Activated naive CD8-positive, alpha-beta T cell treated with anti-CD3 and anti-CD28 coated beads, Interleukin-2, amount 50 U/mL, for 24 hours (primary cell): ENCODE measurements around the gene SH3GLB1.

Experiments used
- ATAC-seq: fragments of 150-1000 bp; cut with Tn5 transposase; one replicate; pipeline ENCODE4 v1.10.0; 2021
- DNase-seq: peaks from one replicate; pipeline ENCODE4 v3.0.0; 2021
- H3K27ac Mint-ChIP-seq: one replicate; pipeline ENCODE4 v1.8.0; 2021; ENCODE audit warnings: mild to moderate bottlenecking, mixed read lengths
- H3K27me3 Mint-ChIP-seq: one replicate; pipeline ENCODE4 v1.8.0; 2021; ENCODE audit warnings: mixed read lengths
- H3K36me3 Mint-ChIP-seq: one replicate; pipeline ENCODE4 v1.8.0; 2021; ENCODE audit warnings: low read depth, mixed read lengths
- H3K4me1 Mint-ChIP-seq: one replicate; pipeline ENCODE4 v1.8.0; 2021; ENCODE audit warnings: mixed read lengths
- H3K4me3 Mint-ChIP-seq: one replicate; pipeline ENCODE4 v1.8.0; 2021; ENCODE audit warnings: mild to moderate bottlenecking, moderate library complexity, mixed read lengths
- H3K9me3 Mint-ChIP-seq: one replicate; pipeline ENCODE4 v1.8.0; 2021; ENCODE audit warnings: mixed read lengths

SH3GLB1 gene

GRCh38 chr1:86708920-86709319 is 4.5 kb downstream of the SH3GLB1 start:
- no peak overlapping the region for H3K4me3 Mint-ChIP-seq
- peaks cover 6% of the 10 kb centered on the region for H3K36me3 Mint-ChIP-seq
- no peak overlapping the region for H3K27ac Mint-ChIP-seq
- no peaks in the 10 kb centered on the region for H3K9me3 Mint-ChIP-seq
- DNase-seq (no peak), ATAC-seq (no peak)
- no peaks in the 10 kb centered on the region for H3K27me3 Mint-ChIP-seq
- peaks cover 54% of the 10 kb centered on the region for H3K4me1 Mint-ChIP-seq

DNA sequence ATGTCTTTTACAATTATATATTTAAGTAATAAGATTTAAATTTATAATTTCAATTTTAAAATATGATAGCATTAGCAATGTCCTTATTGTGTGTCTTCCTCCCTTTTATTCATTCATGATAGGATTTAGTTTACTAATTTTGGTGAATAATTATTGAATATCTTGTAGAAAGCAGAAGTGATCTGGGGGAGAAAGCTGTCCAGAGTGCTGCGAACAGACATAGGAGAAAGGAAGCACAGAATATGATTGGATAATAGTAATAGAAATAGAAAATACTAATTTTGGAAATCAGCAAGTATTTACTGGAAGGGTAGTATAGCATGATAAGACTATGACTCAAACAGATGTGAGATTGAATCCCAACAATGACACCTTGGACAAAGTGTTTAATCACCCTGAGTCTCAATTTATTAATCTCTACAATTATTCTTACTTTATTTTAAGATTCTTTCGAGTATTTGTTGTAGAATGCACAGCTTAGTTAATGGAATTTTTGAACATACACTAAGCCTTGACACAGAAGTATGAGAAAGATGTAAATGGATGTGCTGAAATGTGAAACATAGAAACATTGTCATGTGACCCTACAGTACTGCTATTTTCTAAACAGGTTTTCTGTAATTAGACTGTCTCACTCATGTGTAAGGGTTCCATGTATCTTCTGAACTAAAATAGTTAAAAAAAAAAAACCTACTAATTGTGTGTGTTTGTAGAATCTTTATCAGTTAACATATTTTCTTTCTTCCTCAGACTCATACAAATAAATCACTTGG is 7.9 kb downstream of the SH3GLB1 start:
- H3K27me3 Mint-ChIP-seq = no peaks in the 10 kb centered on the region
- no peaks in the 10 kb centered on the region for H3K9me3 Mint-ChIP-seq
- DNase-seq (no peak), ATAC-seq (no peak)
- peaks cover 5% of the 10 kb centered on the region for H3K36me3 Mint-ChIP-seq
- H3K27ac Mint-ChIP-seq = no peak overlapping the region
- H3K4me1 Mint-ChIP-seq = peaks cover 50% of the 10 kb centered on the region
- no peak overlapping the region for H3K4me3 Mint-ChIP-seq

DNA sequence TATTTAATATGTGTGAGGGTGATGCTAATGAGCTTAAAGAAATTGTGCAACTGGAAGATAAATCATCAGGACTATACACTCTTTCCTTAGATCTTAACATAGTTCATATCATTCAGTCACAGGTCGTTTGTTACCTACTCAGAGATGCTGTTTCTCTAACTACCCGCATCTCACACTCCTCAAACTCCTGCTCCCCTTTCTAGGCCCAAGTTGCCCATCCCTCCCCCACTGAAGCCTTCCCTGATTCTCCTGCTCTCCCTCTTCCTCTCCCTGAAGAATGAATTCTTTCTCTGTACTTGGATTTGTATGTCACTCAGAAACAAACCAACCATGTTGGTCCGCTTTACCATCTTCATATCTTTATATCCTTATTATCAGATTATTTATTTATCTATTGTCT is 9.1 kb downstream of the SH3GLB1 start:
- Mint-ChIP-seq H3K27me3 (no peaks in the 10 kb centered on the region), H3K27ac (peak overlapping the region; percentile 44), H3K36me3 (peaks cover 10% of the 10 kb centered on the region), H3K4me1 (peaks cover 41% of the 10 kb centered on the region), H3K4me3 (no peak overlapping the region), H3K9me3 (no peaks in the 10 kb centered on the region)
- DNase-seq (no peak), ATAC-seq (no peak)

DNA sequence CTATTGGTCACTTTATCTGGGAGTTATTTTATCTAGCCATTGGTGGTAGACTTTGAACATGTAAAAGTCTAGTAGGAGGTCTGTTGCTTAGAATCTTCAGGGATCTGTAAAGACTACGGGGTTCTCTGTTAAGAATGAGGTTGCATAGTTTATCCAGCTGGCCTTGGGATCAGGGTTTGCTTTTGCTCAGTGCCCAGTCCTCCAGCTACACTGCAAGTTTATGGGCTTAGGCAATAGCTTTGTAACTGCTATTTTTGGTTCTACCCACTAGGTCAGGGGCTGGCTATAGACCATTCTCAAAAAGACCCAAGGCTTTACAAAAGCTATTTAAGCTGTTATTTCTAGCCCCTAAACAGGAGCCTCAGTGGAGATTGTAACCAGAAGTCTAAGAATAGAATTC is 9.8 kb downstream of the SH3GLB1 start:
- Mint-ChIP-seq H3K36me3 (peaks cover 11% of the 10 kb centered on the region), H3K4me1 (peaks cover 34% of the 10 kb centered on the region), H3K9me3 (no peaks in the 10 kb centered on the region), H3K4me3 (no peak overlapping the region), H3K27ac (no peak overlapping the region), H3K27me3 (no peaks in the 10 kb centered on the region)
- ATAC-seq (no peak), DNase-seq (no peak)

- Mint-ChIP-seq H3K27me3 (no peaks in the 10 kb centered on the region), H3K36me3 (peaks cover 11% of the 10 kb centered on the region), H3K9me3 (no peaks in the 10 kb centered on the region), H3K4me1 (peaks cover 30% of the 10 kb centered on the region), H3K4me3 (no peak overlapping the region), H3K27ac (no peak overlapping the region)
- DNase-seq = no peak
- ATAC-seq = peak; percentile 43
These were observed 10.3 kb downstream of the SH3GLB1 start for GRCh38 chr1:86714561-86715244.

- Mint-ChIP-seq H3K27ac (no peak overlapping the region), H3K4me3 (no peak overlapping the region), H3K36me3 (peaks cover 17% of the 10 kb centered on the region), H3K4me1 (peaks cover 13% of the 10 kb centered on the region), H3K27me3 (no peaks in the 10 kb centered on the region), H3K9me3 (no peaks in the 10 kb centered on the region)
- DNase-seq = no peak
- ATAC-seq = no peak
These were observed 14.4 kb downstream of the SH3GLB1 start for GRCh38 chr1:86718786-86719185.

- no peaks in the 10 kb centered on the region for H3K27me3 Mint-ChIP-seq
- peaks cover 5% of the 10 kb centered on the region for H3K4me1 Mint-ChIP-seq
- no peak overlapping the region for H3K27ac Mint-ChIP-seq
- peaks cover 30% of the 10 kb centered on the region for H3K36me3 Mint-ChIP-seq
- H3K4me3 Mint-ChIP-seq = no peak overlapping the region
- no peaks in the 10 kb centered on the region for H3K9me3 Mint-ChIP-seq
- DNase-seq (no peak), ATAC-seq (no peak)
These were observed 27.0 kb downstream of the SH3GLB1 start for GRCh38 chr1:86731416-86731815.

DNA sequence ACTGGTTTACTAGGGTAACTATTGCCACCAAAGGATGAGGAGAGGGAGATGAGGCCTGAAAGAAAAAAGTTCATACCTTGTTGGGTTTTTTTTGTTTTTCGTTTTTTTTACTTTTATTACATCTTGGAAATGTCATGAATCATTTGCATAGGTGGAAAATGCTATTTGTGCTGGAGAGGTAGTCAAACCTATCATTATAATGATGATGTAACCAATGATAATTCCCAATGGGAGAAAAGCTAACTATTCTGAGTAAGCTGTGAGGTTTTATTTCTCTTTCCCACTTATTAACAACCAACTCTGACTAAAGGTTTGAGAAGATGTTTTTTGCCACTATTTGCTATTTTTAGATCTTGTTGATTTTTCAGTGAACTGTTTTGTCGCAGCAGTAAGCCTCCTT is 29.0 kb downstream of the SH3GLB1 start:
- ATAC-seq = no peak
- Mint-ChIP-seq H3K27ac (no peak overlapping the region), H3K4me3 (no peak overlapping the region), H3K27me3 (no peaks in the 10 kb centered on the region), H3K36me3 (peaks cover 32% of the 10 kb centered on the region), H3K9me3 (peaks cover 3% of the 10 kb centered on the region), H3K4me1 (no peaks in the 10 kb centered on the region)
- DNase-seq = no peak

GRCh38 chr1:86739648-86740509 is 35.5 kb downstream of the SH3GLB1 start:
- H3K4me3 Mint-ChIP-seq = no peak overlapping the region
- ATAC-seq (peak; percentile 79), DNase-seq (no peak)
- H3K27ac Mint-ChIP-seq = no peak overlapping the region
- H3K36me3 Mint-ChIP-seq = peaks cover 33% of the 10 kb centered on the region
- H3K27me3 Mint-ChIP-seq = no peaks in the 10 kb centered on the region
- H3K4me1 Mint-ChIP-seq = no peaks in the 10 kb centered on the region
- peaks cover 3% of the 10 kb centered on the region for H3K9me3 Mint-ChIP-seq

- Mint-ChIP-seq H3K4me3 (no peak overlapping the region), H3K4me1 (no peaks in the 10 kb centered on the region), H3K36me3 (peaks cover 25% of the 10 kb centered on the region), H3K27ac (no peak overlapping the region), H3K27me3 (no peaks in the 10 kb centered on the region), H3K9me3 (peaks cover 3% of the 10 kb centered on the region)
- ATAC-seq (no peak), DNase-seq (peak; percentile 36)
These were observed 37.7 kb downstream of the SH3GLB1 start for GRCh38 chr1:86741947-86742572.

DNA sequence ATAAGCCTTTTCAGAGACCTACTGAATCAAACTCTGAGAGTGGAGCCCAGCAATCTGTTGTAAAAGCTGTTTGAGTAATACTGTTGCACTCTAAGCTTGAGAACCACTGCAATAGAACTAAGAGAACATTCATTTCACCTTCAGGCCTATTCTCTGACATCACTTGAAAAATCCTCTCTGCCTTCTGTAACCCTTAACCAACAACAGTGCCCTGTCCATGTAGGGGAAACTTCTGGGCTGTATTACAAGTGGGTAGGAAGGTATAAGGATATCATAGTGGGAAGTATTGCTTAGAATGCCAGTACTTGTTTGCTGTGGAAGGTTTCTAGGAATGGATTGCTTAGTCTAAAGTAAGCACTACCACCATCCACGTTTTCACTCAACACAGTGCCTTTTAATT is 42.9 kb downstream of the SH3GLB1 start:
- H3K27ac Mint-ChIP-seq = no peak overlapping the region
- no peaks in the 10 kb centered on the region for H3K9me3 Mint-ChIP-seq
- no peak overlapping the region for H3K4me3 Mint-ChIP-seq
- H3K36me3 Mint-ChIP-seq = peaks cover 13% of the 10 kb centered on the region
- H3K4me1 Mint-ChIP-seq = peaks cover 8% of the 10 kb centered on the region
- no peak for ATAC-seq
- H3K27me3 Mint-ChIP-seq = no peaks in the 10 kb centered on the region
- no peak for DNase-seq

DNA sequence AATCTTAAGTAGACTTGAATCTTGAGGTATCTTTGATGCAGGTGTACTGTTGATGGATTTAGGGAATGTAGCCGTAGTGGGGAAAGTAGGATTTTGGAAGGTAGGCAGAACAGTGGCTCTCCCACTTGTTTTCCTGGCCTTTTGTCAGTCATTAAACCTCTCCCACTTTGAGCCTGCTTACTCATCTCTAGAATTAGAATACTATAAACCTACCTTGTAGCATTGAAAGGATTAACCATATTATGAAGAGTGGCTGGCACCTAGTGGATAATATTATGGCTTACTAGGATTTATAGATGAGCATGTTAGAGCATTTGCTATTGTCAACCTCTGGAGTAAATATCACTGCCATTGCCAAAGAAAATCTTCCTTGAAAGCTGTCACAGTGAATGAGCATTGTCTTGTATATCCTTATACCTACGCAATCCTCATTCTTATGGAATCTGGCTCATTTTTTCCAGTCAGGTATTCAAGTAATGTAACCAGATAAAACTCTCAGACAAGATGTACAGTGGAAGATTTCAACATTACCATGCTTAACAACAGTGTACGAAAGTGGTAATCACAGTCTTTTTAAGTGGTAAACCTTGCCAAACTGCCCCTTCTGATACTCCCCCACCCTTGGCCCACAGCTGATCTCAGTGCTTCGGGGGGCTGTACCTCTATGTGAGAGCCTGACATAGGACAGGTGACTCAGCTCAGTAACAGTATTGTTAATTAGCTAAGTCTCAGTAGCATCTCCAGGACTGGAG is 44.4 kb downstream of the SH3GLB1 start:
- H3K9me3 Mint-ChIP-seq = no peaks in the 10 kb centered on the region
- H3K27me3 Mint-ChIP-seq = no peaks in the 10 kb centered on the region
- no peak overlapping the region for H3K4me3 Mint-ChIP-seq
- ATAC-seq (peak; percentile 74), DNase-seq (no peak)
- H3K36me3 Mint-ChIP-seq = peaks cover 11% of the 10 kb centered on the region
- no peak overlapping the region for H3K27ac Mint-ChIP-seq
- peaks cover 8% of the 10 kb centered on the region for H3K4me1 Mint-ChIP-seq

DNA sequence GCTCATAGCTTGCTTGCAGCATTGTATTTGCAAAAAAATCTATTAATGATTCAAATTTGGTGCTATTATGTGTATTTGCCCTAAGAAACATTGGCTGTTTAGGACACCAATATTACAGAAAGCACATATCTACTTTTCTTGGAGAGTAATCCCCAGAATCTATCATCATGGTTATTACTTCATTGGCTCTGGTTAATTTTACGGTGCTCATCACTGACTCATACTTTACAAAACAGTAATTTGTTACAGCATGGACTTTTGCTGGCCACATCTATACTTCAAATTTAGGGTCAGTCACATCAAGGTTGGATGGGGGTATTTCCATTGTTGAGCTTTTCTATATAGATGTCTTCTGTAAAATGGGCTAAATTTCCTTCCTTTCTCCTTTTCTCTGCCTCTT is 45.7 kb downstream of the SH3GLB1 start:
- no peak for DNase-seq
- peaks cover 2% of the 10 kb centered on the region for H3K36me3 Mint-ChIP-seq

DNA sequence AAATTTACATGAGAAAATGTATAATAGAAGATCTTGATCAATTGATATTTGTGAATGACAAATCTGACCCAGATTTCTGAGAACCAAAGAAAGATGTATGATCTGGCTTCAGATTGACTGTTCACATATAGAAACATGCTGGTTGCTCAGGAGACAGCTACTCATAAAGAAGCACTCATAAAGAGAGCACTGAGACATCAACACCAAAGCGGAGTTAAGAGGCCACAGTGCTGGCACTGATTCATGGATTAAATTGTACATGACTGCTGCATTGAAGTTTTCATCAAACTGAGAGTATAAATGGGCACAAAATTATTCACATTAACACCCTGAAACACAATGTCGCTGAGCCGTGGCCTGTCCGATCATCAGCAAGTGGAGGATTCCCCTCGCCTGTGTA is 46.2 kb downstream of the SH3GLB1 start:
- Mint-ChIP-seq H3K36me3 (no peaks in the 10 kb centered on the region), H3K27me3 (no peaks in the 10 kb centered on the region), H3K4me1 (peaks cover 8% of the 10 kb centered on the region), H3K9me3 (no peaks in the 10 kb centered on the region), H3K4me3 (no peak overlapping the region), H3K27ac (no peak overlapping the region)
- no peak for DNase-seq
- ATAC-seq = peak; percentile 17

More for the DNA sequence above, 45.7 kb downstream of the SH3GLB1 start:
- Mint-ChIP-seq H3K4me3 (no peak overlapping the region), H3K27ac (no peak overlapping the region), H3K4me1 (peaks cover 8% of the 10 kb centered on the region), H3K27me3 (no peaks in the 10 kb centered on the region), H3K9me3 (no peaks in the 10 kb centered on the region)
- no peak for ATAC-seq
